Smooth muscle cell (in vitro differentiated cells): ENCODE data around the gene CCDC160. TPM values are rescaled to one million over a fixed set of nuclear protein-coding genes. Genes with fewer than 3 reads are reported as not detected.
"Not testable (repeated sequence)": the region's sequence is repeated elsewhere in the genome, so short reads cannot be mapped to it uniquely, and the experiment has no call there.

Experiments
- DNase-seq: peaks from one replicate; lab custom pipeline; 2025; ENCODE audit not compliant: unreplicated experiment; lab: John Stamatoyannopoulos, UW
- H2AFZ ChIP-seq: fragments of 200-600 bp; sonication (generic); 2 replicates; pipeline ENCODE4 v1.6.0; 2016; ENCODE audit warnings: antibody characterized with exemption, low read depth, mild to moderate bottlenecking
- H3F3A ChIP-seq: fragments of 200-600 bp; sonication (generic); 2 replicates; pipeline ENCODE4 v1.6.0; 2017; ENCODE audit warnings: antibody characterized with exemption, low read depth
- H3K27ac ChIP-seq: fragments of 200-600 bp; sonication (generic); 2 replicates; pipeline ENCODE4 v1.5.1; 2016; ENCODE audit warnings: low read depth, mild to moderate bottlenecking
- H3K27me3 ChIP-seq: fragments of 200-600 bp; sonication (generic); 2 replicates; pipeline ENCODE4 v1.6.1; 2016; ENCODE audit warnings: low read depth, mild to moderate bottlenecking
- H3K36me3 ChIP-seq: fragments of 200-600 bp; sonication (generic); 2 replicates; pipeline ENCODE4 v1.5.1; 2016; ENCODE audit warnings: low read depth
- H3K4me1 ChIP-seq: fragments of 200-600 bp; sonication (generic); 2 replicates; pipeline ENCODE4 v1.5.1; 2016; ENCODE audit warnings: low read depth
- H3K4me2 ChIP-seq: fragments of 200-600 bp; sonication (generic); 2 replicates; pipeline ENCODE4 v1.6.0; 2016; ENCODE audit warnings: mild to moderate bottlenecking
- H3K4me3 ChIP-seq: fragments of 200-600 bp; sonication (generic); 2 replicates; pipeline ENCODE4 v1.5.1; 2016; ENCODE audit warnings: mild to moderate bottlenecking
- H3K79me2 ChIP-seq: fragments of 200-600 bp; sonication (generic); 2 replicates; pipeline ENCODE4 v1.6.0; 2016; ENCODE audit warnings: low read depth, mild to moderate bottlenecking
- H3K9ac ChIP-seq: fragments of 200-600 bp; sonication (generic); 2 replicates; pipeline ENCODE4 v1.6.0; 2016; ENCODE audit warnings: low read depth
- H3K9me3 ChIP-seq: fragments of 200-600 bp; sonication (generic); replicated peaks from 2 replicates; pipeline ENCODE4 v1.5.1; 2016; ENCODE audit warnings: low read depth
- H4K20me1 ChIP-seq: fragments of 200-600 bp; sonication (generic); 2 replicates; pipeline ENCODE4 v1.6.0; 2016; ENCODE audit warnings: low read depth
- WGBS: methylation state at CpG from one replicate; pipeline ENCODE4 v1.1.7; 2016; ENCODE audit warnings: low lambda C conversion rate; 5-methylcytosine and 5-hydroxymethylcytosine counted together
- polyA plus RNA-seq: library from polyadenylated mRNA; unstranded; fragments of >200 nt; fragmentation: Nextera tagmentation; extraction: Ambion mirVana; gene quantifications from 2 replicates; pipeline ENCODE4 v1.2.1, GENCODE V29; 2016
- total RNA-seq: library from RNA; depleted of rRNA; stranded (reverse); fragments of >200 nt; gene quantifications from 2 replicates; pipeline ENCODE4 v1.2.3, GENCODE V29; 2014
- TF ChIP-seq, protein P1 (sequence below): fragments of 200-600 bp; sonication (generic); IDR thresholded peaks from 2 replicates; pipeline ENCODE4 v1.5.1; 2017; ENCODE audit warnings: borderline replicate concordance, mild to moderate bottlenecking, antibody characterized with exemption; ENCODE audit not compliant: insufficient read depth, poor library complexity, severe bottlenecking

CCDC160 gene
- total and polyA plus RNA-seq, 2 experiments from 2014 or later: 0.29 to 0.40 TPM

DNA sequence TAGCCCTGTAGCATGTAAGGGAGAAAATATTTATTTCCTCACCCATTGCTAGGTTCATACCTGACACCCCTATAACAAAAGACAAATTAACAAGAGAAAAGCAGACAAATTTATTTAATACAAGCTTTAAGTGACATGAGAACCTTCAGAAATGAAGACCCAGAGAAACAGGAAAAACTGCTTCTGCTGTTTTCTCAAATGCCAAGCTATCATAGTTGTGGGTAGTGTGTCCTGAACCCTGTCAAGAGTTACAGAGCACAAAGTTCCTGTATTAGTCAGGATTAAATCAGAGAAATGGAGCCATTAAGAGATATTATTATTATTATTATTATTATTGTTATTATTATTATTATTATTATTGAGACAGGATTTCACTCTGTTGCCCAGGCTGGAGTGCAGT is 17.5 kb downstream of the CCDC160 start:
- Histone ChIP-seq H3K4me3 (no peak overlapping the region), H3K4me2 (no peak overlapping the region), H4K20me1 (no peaks in the 10 kb centered on the region), H2AFZ (no peak overlapping the region), H3F3A (no peaks in the 10 kb centered on the region), H3K9me3 (no peaks in the 10 kb centered on the region), H3K27ac (no peak overlapping the region), H3K4me1 (no peaks in the 10 kb centered on the region), H3K79me2 (no peaks in the 10 kb centered on the region), H3K9ac (no peak overlapping the region), H3K27me3 (no peaks in the 10 kb centered on the region), H3K36me3 (no peaks in the 10 kb centered on the region)
- TF ChIP-seq, protein P1, sequence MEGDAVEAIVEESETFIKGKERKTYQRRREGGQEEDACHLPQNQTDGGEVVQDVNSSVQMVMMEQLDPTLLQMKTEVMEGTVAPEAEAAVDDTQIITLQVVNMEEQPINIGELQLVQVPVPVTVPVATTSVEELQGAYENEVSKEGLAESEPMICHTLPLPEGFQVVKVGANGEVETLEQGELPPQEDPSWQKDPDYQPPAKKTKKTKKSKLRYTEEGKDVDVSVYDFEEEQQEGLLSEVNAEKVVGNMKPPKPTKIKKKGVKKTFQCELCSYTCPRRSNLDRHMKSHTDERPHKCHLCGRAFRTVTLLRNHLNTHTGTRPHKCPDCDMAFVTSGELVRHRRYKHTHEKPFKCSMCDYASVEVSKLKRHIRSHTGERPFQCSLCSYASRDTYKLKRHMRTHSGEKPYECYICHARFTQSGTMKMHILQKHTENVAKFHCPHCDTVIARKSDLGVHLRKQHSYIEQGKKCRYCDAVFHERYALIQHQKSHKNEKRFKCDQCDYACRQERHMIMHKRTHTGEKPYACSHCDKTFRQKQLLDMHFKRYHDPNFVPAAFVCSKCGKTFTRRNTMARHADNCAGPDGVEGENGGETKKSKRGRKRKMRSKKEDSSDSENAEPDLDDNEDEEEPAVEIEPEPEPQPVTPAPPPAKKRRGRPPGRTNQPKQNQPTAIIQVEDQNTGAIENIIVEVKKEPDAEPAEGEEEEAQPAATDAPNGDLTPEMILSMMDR: no peak
- DNase-seq: no peak

DNA sequence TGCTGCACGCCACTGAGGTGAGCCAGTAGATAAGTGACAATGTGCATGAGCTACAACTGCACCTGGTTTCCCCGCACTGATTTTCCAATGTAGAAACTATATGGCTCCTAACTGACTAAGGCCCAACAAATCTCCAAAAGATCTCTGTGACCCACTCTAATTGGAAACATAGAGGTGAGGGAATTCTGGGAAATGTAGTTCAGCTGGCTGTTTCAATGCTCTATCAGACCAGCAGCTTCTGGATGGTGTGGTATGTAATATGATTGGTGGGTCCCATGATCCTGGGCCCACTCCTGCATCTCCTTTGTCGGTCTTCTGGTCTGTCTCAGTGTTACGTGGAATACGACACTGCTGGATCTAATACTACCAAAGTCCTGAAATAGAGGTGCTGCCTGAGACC is 18.6 kb downstream of the CCDC160 start:
- Histone ChIP-seq H4K20me1 (no peaks in the 10 kb centered on the region), H3K79me2 (no peaks in the 10 kb centered on the region), H3K27me3 (no peaks in the 10 kb centered on the region), H3K9me3 (no peaks in the 10 kb centered on the region), H2AFZ (no peak overlapping the region), H3K27ac (no peak overlapping the region), H3K4me2 (no peak overlapping the region), H3F3A (no peaks in the 10 kb centered on the region), H3K9ac (no peak overlapping the region), H3K4me1 (no peaks in the 10 kb centered on the region), H3K4me3 (no peak overlapping the region), H3K36me3 (no peaks in the 10 kb centered on the region)
- DNase-seq: no peak
- TF ChIP-seq, protein P1: no peak
- 87% methylated on average over 5 of the region's 5 CpGs for WGBS

DNA sequence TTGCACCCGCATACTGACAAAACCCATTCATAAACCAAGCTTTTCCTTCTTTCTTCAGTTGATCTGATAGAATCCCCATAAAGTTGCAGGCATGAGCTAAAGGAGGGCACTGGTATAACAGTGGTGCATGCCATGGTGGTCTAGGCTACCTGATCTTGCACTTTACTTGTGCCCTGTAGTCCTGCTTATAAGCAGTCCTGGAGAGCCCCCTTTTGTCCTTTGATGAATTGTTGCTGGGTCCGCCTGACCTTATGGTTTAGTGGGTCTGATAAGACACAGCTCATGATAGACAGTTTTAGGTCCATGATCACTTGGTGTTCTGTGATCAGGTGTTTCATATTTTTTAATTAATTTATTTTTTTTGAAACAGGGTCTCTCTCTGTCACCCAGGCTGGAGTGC is 19.7 kb downstream of the CCDC160 start:
- H3K79me2 ChIP-seq: no peaks in the 10 kb centered on the region
- no peaks in the 10 kb centered on the region for H4K20me1 ChIP-seq
- H3F3A ChIP-seq: no peaks in the 10 kb centered on the region
- H3K9ac ChIP-seq: no peak overlapping the region
- 90% methylated on average over 2 of the region's 2 CpGs for WGBS
- H3K4me2 ChIP-seq: no peak overlapping the region
- H3K27me3 ChIP-seq: no peaks in the 10 kb centered on the region
- no peak overlapping the region for H2AFZ ChIP-seq
- DNase-seq: no peak
- H3K4me3 ChIP-seq: no peak overlapping the region
- H3K9me3 ChIP-seq: no peaks in the 10 kb centered on the region
- no peak overlapping the region for H3K27ac ChIP-seq
- no peaks in the 10 kb centered on the region for H3K4me1 ChIP-seq
- TF ChIP-seq, protein P1: no peak
- H3K36me3 ChIP-seq: no peaks in the 10 kb centered on the region

DNA sequence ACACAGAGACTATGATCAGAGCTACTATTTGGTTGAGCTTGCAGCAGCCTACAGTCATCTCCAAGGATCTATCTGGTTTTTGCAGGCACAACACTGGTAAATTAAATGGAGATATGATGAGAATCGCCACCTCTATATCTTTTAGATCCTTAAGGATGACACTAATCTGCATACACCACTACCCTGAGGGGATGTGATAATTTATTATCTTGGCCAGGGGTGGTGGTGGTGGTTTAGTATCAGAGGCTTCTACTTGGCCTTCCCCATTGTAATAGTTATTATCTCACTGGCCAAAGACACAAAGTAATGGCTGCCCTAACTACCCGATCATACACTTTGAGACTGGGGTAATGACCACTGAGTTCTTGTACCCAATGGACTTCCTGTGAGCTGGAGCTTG is 21.2 kb downstream of the CCDC160 start:
- H2AFZ ChIP-seq: no peak overlapping the region
- H3K4me3 ChIP-seq: no peak overlapping the region
- no peak overlapping the region for H3K9ac ChIP-seq
- H3K4me1 ChIP-seq: no peaks in the 10 kb centered on the region
- no peaks in the 10 kb centered on the region for H3K36me3 ChIP-seq
- DNase-seq: no peak
- H3K27ac ChIP-seq: no peak overlapping the region
- no peaks in the 10 kb centered on the region for H3K27me3 ChIP-seq
- TF ChIP-seq, protein P1: no peak
- no peak overlapping the region for H3K4me2 ChIP-seq
- 74% methylated on average over 2 of the region's 2 CpGs for WGBS
- no peaks in the 10 kb centered on the region for H4K20me1 ChIP-seq
- H3K9me3 ChIP-seq: no peaks in the 10 kb centered on the region
- H3K79me2 ChIP-seq: no peaks in the 10 kb centered on the region
- H3F3A ChIP-seq: no peaks in the 10 kb centered on the region

DNA sequence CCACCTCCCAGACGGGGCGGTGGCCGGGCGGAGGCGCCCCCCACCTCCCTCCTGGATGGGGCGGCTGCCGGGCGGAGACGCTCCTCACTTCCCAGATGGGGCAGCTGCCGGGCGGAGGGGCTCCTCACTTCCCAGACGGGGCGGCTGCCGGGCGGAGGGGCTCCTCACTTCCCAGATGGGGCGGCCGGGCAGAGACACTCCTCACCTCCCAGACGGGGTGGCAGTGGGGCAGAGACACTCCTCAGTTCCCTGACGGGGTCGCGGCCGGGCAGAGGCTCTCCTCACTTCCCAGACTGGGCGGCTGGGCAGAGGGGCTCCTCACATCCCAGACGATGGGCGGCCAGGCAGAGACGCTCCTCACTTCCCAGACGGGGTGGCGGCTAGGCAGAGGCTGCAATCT is 49.0 kb downstream of the CCDC160 start:
- H3K27ac ChIP-seq, H3K4me2 ChIP-seq, DNase-seq, H2AFZ ChIP-seq, H3K36me3 ChIP-seq, H3K79me2 ChIP-seq, H3K4me3 ChIP-seq, H3K9ac ChIP-seq, H3K4me1 ChIP-seq, H3K27me3 ChIP-seq, H4K20me1 ChIP-seq, H3F3A ChIP-seq, H3K9me3 ChIP-seq: not testable (repeated sequence)
- 90% methylated on average over 22 of the region's 28 CpGs for WGBS
